Heart left ventricle (tissue), 16 donors: ENCODE results near the gene DAD1. TPM values are rescaled to one million over a fixed set of nuclear protein-coding genes. Genes with fewer than 3 reads are reported as not detected.

Experiments used
- ATAC-seq, 4 donors: fragments of 200-7000 bp; cut with Tn5 transposase; one replicate each; pipeline ENCODE4 v1.9.1; 2020 to 2022; ENCODE audit warnings: moderate library complexity in 4 of 4, mild to moderate bottlenecking in 3 of 4, moderate number of reproducible peaks in 1 of 4
- DNase-seq, 5 donors: peaks; one replicate each; pipeline ENCODE4 v3.0.0-alpha.2; 2020
- H3K27ac ChIP-seq, 12 donors: fragments of 200-600 bp; sonication (generic) in 4 of 12; one replicate each; pipeline versions ENCODE4 v1.5.0 to v1.8.0; 2016 to 2022; ENCODE audit warnings: mild to moderate bottlenecking in 2 of 12
- H3K27me3 ChIP-seq, 9 donors: fragments of 200-600 bp; sonication (generic) in 2 of 9; one replicate each; pipeline versions ENCODE4 v1.5.1 to v1.8.0; 2016 to 2022; ENCODE audit warnings: mild to moderate bottlenecking in 3 of 9
- H3K36me3 ChIP-seq, 9 donors: fragments of 200-600 bp; sonication (generic) in 2 of 9; one replicate each; pipeline versions ENCODE4 v1.5.0 to v1.8.0; 2018 to 2022; ENCODE audit warnings: mild to moderate bottlenecking in 2 of 9
- H3K4me1 ChIP-seq, 12 donors: fragments of 200-600 bp; sonication (generic) in 4 of 12; one replicate each; pipeline versions ENCODE4 v1.5.0 to v1.8.0; 2016 to 2022; ENCODE audit warnings: mild to moderate bottlenecking in 3 of 12
- H3K4me3 ChIP-seq, 12 donors: fragments of 200-600 bp; sonication (generic) in 4 of 12; one replicate each; pipeline versions ENCODE4 v1.5.0 to v1.8.0; 2017 to 2022; ENCODE audit warnings: mild to moderate bottlenecking in 9 of 12, moderate library complexity in 4 of 12
- H3K9me3 ChIP-seq, 12 donors: fragments of 200-600 bp; sonication (generic) in 4 of 12; one replicate each; pipeline versions ENCODE4 v1.5.0 to v1.8.0; 2016 to 2022; ENCODE audit warnings: mild to moderate bottlenecking in 1 of 12
- POLR2A ChIP-seq, 2 donors: fragments of 450-650 bp; IDR thresholded peaks; one replicate each; pipeline ENCODE4 v1.6.1; 2017; ENCODE audit warnings: antibody characterized with exemption in 2 of 2, mild to moderate bottlenecking in 2 of 2, moderate library complexity in 2 of 2
- WGBS, 4 donors: extraction: QIAGEN DNeasy Blood & Tissue Kit in 2 of 4; methylation state at CpG; one replicate each; pipeline versions ENCODE4 v1.1.5 to v1.1.7; 2013 to 2018; 5-methylcytosine and 5-hydroxymethylcytosine counted together
- intact Hi-C, 10 donors: fragments of 100-400 bp; cut with DNase I; formaldehyde crosslinking; loops; one replicate each; pipeline versions ENCODE4 v1.11.1 to v1.14.2; 2022
- polyA plus RNA-seq, 2 donors: library from polyadenylated mRNA; stranded (reverse); fragments of 200-250 nt; gene quantifications; one replicate each; pipeline ENCODE4 v1.2.3, GENCODE V29; 2013
- total RNA-seq, 9 donors: library from RNA; depleted of rRNA in 2 of 9; stranded (reverse); fragments of >200 nt in 2 of 9; fragmentation: NEBNext Ultra II Directional in 3 of 9; extraction: Animal tissue kit (Norgen Biotek cat#: 25700) in 3 of 9; gene quantifications; one replicate each; pipeline versions ENCODE4 v1.1.0 to v1.2.4, GENCODE V29; 2016 to 2023
- TF ChIP-seq, protein P1 (sequence below), 12 donors: fragments of 200-600 bp; sonication (generic) in 4 of 12; IDR thresholded peaks; one replicate each; pipeline versions ENCODE4 v1.5.0 to v1.8.0; 2018 to 2022; ENCODE audit warnings: antibody characterized with exemption in 12 of 12, mild to moderate bottlenecking in 5 of 12
- donor health status: ischemic (EF 13 %, LVEDD 7.1; RV severe dilation, severe dysfunction).
- donor health status: healthy with polysubstance abuse.
- donor health status: DM: no; HTN: yes; CAD: no.
- donor health status: DM: no; HTN: no; CAD: no.
- donor health status: ischemic (EF 25% LVEDD 6.9; RV normal size, moderate dysfunction).
- donor health status: ischemic (EF 25% LVEDD 5.7; RV mildly dilated, moderate dysfunction).
- donor health status: healthy.
- donor health status: DM: yes; HTN: yes; CAD: no.
- donor health status: ischemic (EF 35%, LVEDD 5.7; RV mildly dilated, moderate dysfunction).
- donor health status: nonischemic (EF 11% LVEDD 7.7; RV severe dilation, severe dysfunction).
- donor health status: DM: yes; HTN: yes; CAD: no.
- donor health status: PGD.
- donor health status: ischemic (EF 29% LVEDD 5.4; RV normal size, mild dysfunction).
- donor health status: nonischemic (EF 23%, LVEDD 6.1; RV moderate dilation, normal function).

The DAD1 gene
- total and polyA plus RNA-seq, 11 donors, result 108 to 402 (median 147) TPM

DNA sequence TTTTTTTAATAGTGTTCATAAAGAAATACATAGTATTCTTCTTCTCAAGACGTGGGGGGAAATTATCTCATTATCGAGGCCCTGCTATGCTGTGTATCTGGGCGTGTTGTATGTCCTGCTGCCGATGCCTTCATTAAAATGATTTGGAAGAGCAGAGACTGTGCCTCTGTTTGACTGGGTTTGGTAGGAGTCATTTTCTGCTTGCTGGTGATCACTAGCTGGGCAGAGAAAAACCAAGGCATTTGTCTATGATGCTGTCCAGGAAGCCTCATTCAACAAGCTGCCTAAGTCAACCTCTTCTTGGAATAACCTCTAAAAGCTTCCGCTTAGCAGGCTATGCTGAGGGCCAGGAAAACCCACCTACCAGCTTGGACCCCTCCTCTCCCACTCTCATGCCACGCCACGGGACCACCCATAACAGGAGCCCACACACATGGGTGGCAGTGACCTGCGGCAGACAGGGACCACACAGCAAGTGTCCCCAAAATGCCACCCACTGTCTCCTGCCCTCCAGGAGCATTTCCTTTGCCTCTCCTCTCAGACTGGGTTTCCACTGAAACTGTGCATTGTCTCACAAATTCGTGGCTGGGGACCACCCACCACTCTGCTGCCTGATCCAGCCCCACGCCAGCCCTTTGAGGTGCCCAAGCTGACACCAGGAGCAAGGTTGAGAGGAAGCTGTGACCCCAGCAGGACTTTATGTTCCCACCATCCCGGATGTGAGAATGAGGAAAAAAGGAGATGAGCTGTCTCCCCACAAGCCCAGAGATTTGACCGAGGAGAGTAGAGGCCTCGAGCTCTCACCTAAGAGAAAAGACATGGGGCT lies 36.8 kb downstream of the DAD1 start:
- H3K27me3 ChIP-seq, result no peaks in the 10 kb centered on the region
- DNase-seq (no peak), ATAC-seq (no peak)
- no peak overlapping the region for H3K4me3 ChIP-seq
- H3K27ac ChIP-seq, result peak overlapping the region in 1 of 12 donors; percentile 89
- intact Hi-C loops, result loop anchor here in 4 of 10 donors (10.0 kb wide), 7 partner anchors 157 to 503 kb away; partner anchors contain the start of genes AJUBA (in 2 of the 4), CDH24 (in 1 of the 4) and SLC7A7 (in 1 of the 4)
- peaks cover 0 to 69% (median 24%) of the 10 kb centered on the region in 12 donors for H3K4me1 ChIP-seq
- no peaks in the 10 kb centered on the region for H3K36me3 ChIP-seq
- H3K9me3 ChIP-seq, result no peaks in the 10 kb centered on the region
- TF ChIP-seq POLR2A (IDR thresholded peaks at IDR 0.05), result no peak
- TF ChIP-seq, protein P1, sequence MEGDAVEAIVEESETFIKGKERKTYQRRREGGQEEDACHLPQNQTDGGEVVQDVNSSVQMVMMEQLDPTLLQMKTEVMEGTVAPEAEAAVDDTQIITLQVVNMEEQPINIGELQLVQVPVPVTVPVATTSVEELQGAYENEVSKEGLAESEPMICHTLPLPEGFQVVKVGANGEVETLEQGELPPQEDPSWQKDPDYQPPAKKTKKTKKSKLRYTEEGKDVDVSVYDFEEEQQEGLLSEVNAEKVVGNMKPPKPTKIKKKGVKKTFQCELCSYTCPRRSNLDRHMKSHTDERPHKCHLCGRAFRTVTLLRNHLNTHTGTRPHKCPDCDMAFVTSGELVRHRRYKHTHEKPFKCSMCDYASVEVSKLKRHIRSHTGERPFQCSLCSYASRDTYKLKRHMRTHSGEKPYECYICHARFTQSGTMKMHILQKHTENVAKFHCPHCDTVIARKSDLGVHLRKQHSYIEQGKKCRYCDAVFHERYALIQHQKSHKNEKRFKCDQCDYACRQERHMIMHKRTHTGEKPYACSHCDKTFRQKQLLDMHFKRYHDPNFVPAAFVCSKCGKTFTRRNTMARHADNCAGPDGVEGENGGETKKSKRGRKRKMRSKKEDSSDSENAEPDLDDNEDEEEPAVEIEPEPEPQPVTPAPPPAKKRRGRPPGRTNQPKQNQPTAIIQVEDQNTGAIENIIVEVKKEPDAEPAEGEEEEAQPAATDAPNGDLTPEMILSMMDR (IDR thresholded peaks at IDR 0.05), result no peak
- 82 to 88% (median 86%) methylated on average over 13 of the region's 13 CpGs for WGBS, 4 donors

DNA sequence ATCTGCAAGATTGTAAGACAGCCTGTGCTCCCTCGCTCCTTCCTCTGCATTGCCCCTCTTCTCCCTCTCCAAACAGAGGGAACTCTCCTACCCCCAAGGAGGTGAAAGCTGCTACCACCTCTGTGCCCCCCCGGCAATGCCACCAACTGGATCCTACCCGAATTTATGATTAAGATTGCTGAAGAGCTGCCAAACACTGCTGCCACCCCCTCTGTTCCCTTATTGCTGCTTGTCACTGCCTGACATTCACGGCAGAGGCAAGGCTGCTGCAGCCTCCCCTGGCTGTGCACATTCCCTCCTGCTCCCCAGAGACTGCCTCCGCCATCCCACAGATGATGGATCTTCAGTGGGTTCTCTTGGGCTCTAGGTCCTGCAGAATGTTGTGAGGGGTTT lies 37.4 kb downstream of the DAD1 start:
- no peak for ATAC-seq
- DNase-seq, result no peak
- H3K4me1 ChIP-seq, result peaks cover 0 to 69% (median 24%) of the 10 kb centered on the region in 12 donors
- peak overlapping the region in 1 of 12 donors; percentile 89 for H3K27ac ChIP-seq
- WGBS, 4 donors, result 64 to 74% (median 69%) methylated on average over 5 of the region's 5 CpGs
- TF ChIP-seq, protein P1 (IDR thresholded peaks at IDR 0.05), result no peak
- TF ChIP-seq POLR2A (IDR thresholded peaks at IDR 0.05), result no peak
- intact Hi-C loops, result loop anchor here in 4 of 10 donors (10.0 kb wide), 7 partner anchors 157 to 503 kb away; partner anchors contain the start of genes AJUBA (in 2 of the 4), CDH24 (in 1 of the 4) and SLC7A7 (in 1 of the 4)
- no peaks in the 10 kb centered on the region for H3K27me3 ChIP-seq
- no peaks in the 10 kb centered on the region for H3K9me3 ChIP-seq
- H3K36me3 ChIP-seq, result no peaks in the 10 kb centered on the region
- no peak overlapping the region for H3K4me3 ChIP-seq

DNA sequence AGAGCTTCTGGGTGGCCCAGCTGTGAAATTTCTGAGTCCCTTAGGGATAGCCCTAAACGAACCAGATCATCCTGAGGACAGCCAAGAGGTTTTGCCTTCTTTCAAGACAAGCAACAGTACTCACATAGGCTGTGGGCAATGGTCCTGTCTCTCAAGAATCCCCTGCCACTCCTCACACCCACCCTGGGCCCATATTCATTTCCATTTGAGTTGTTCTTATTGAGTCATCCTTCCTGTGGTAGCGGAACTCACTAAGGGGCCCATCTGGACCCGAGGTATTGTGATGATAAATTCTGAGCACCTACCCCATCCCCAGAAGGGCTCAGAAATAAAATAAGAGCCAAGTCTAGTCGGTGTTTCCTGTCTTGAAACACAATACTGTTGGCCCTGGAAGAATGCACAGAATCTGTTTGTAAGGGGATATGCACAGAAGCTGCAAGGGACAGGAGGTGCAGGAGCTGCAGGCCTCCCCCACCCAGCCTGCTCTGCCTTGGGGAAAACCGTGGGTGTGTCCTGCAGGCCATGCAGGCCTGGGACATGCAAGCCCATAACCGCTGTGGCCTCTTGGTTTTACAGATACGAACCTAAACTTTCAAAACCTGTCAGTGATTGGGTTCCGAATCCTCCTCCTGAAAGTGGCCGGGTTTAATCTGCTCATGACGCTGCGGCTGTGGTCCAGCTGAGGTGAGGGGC lies 38.9 kb downstream of the DAD1 start:
- Histone ChIP-seq H3K36me3 (no peaks in the 10 kb centered on the region), H3K27me3 (no peaks in the 10 kb centered on the region), H3K27ac (peak overlapping the region in 5 of 12 donors; percentile 13 to 89 (median 45)), H3K4me1 (peaks cover 0 to 69% (median 24%) of the 10 kb centered on the region in 12 donors), H3K9me3 (no peaks in the 10 kb centered on the region), H3K4me3 (peak overlapping the region in 1 of 12 donors; percentile 32)
- no peak for DNase-seq
- intact Hi-C loops, result loop anchor here in 8 of 10 donors (5.0 to 10.0 kb wide), 11 partner anchors 55 to 505 kb away; partner anchors contain the start of genes AJUBA (in 2 of the 8), CDH24 (in 1 of the 8) and SLC7A7 (in 1 of the 8)
- TF ChIP-seq, protein P1 (IDR thresholded peaks at IDR 0.05), result no peak
- no peak for TF ChIP-seq POLR2A (IDR thresholded peaks at IDR 0.05)
- WGBS, 4 donors, result 61 to 68% (median 63%) methylated on average over 11 of the region's 11 CpGs
- peak in 2 of 4 donors; percentile 17 to 24 for ATAC-seq
